Osteoblast (primary cell): ENCODE results near the gene HIGD1A. TPM values are rescaled to one million over a fixed set of nuclear protein-coding genes. Genes with fewer than 3 reads are reported as not detected.

ENCODE experiments used
- DNase-seq: peaks from one replicate; pipeline ENCODE4 v3.0.0; 2011; ENCODE audit warnings: low spot score, mixed read lengths; ENCODE audit not compliant: insufficient read length; ENCODE audit errors: missing footprints
- H2AFZ ChIP-seq: 2 replicates; pipeline ENCODE4 v1.6.0; 2011; ENCODE audit warnings: mild to moderate bottlenecking, low read length
- H3K27ac ChIP-seq: 2 replicates; pipeline ENCODE4 v1.5.1; 2011; ENCODE audit warnings: mild to moderate bottlenecking, low read depth, low read length, moderate library complexity
- H3K27me3 ChIP-seq: 2 replicates; pipeline ENCODE4 v1.6.0; 2012; ENCODE audit warnings: mild to moderate bottlenecking, control low read depth, inconsistent platforms, low read length, moderate library complexity; ENCODE audit not compliant: insufficient read depth
- H3K36me3 ChIP-seq: 2 replicates; pipeline ENCODE4 v1.5.1; 2011; ENCODE audit warnings: mild to moderate bottlenecking, low read length, control low read depth, moderate library complexity; ENCODE audit not compliant: insufficient read depth
- H3K4me1 ChIP-seq: 2 replicates; pipeline ENCODE4 v1.5.1; 2011; ENCODE audit warnings: mild to moderate bottlenecking, low read length, control low read depth, moderate library complexity; ENCODE audit not compliant: insufficient read depth
- H3K4me2 ChIP-seq: 2 replicates; pipeline ENCODE4 v1.6.0; 2011; ENCODE audit warnings: mild to moderate bottlenecking, low read length; ENCODE audit not compliant: insufficient read depth
- H3K4me3 ChIP-seq: fragments of 200-600 bp; sonication (generic); 3 replicates; pipeline ENCODE4 v1.5.1; 2012; ENCODE audit warnings: mild to moderate bottlenecking, low read length, inconsistent platforms; ENCODE audit not compliant: insufficient read depth
- H3K79me2 ChIP-seq: 2 replicates; pipeline ENCODE4 v1.6.0; 2012; ENCODE audit warnings: mild to moderate bottlenecking, low read length, control low read depth, inconsistent platforms; ENCODE audit not compliant: insufficient read depth
- H3K9me3 ChIP-seq: 2 replicates; pipeline ENCODE4 v1.5.1; 2011; ENCODE audit warnings: low read depth, low read length, control low read depth
- H4K20me1 ChIP-seq: 2 replicates; pipeline ENCODE4 v1.6.0; 2012; ENCODE audit warnings: mild to moderate bottlenecking, low read length, control low read depth; ENCODE audit not compliant: insufficient read depth
- CTCF ChIP-seq: IDR thresholded peaks from 2 replicates; pipeline ENCODE4 v1.5.1; 2011; ENCODE audit warnings: mild to moderate bottlenecking, low read depth, low read length, moderate library complexity; ENCODE audit errors: extremely low read depth
- total RNA-seq: library from RNA; depleted of rRNA; stranded (reverse); fragments of >200 nt; gene quantifications from 2 replicates; pipeline ENCODE4 v1.2.3, GENCODE V29; 2012

HIGD1A gene
- total RNA-seq, 1 donor: 88.3 TPM

DNA sequence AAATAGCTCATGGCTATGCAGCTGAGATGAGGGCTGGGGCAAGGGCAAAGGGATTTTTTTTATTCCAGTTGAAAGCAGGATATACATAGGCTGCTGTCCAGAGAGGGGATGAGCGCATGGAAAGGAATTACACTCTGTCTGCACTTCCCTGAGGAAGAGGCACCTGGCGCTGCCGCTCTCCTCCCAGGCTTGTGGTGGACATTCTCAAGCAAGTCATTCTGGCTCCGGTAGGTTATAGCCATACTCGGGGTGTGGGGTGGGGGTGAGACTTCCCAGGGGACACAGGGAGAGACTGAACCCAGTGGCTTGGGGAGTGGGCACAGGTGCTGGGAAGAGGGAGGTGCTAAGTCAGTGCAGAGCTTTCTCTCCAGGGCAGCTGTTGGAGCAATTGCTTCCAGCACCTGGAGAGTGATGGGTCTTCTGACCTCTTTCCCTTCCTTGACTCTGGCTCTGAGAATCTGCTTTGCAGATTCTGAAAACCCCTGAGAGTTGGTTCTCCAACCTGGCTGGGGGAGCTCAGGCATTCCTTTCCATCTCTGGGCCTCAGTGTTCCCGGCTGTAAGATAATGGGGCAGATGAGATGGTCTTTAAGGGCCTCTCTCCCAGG lies 47.0 kb upstream of the HIGD1A start:
- Histone ChIP-seq H2AFZ (no peak overlapping the region), H3K27me3 (peaks cover 12% of the 10 kb centered on the region), H3K4me2 (no peak overlapping the region), H3K4me1 (no peaks in the 10 kb centered on the region), H3K9me3 (no peaks in the 10 kb centered on the region), H3K4me3 (no peak overlapping the region), H3K27ac (no peak overlapping the region), H4K20me1 (no peaks in the 10 kb centered on the region), H3K79me2 (no peaks in the 10 kb centered on the region), H3K36me3 (no peaks in the 10 kb centered on the region)
- no peak for DNase-seq
- no peak for TF ChIP-seq CTCF

GRCh38 chr3:42850263-42850662 lies 46.0 kb upstream of the HIGD1A start:
- Histone ChIP-seq H3K79me2 (no peaks in the 10 kb centered on the region), H3K4me1 (no peaks in the 10 kb centered on the region), H2AFZ (no peak overlapping the region), H3K27ac (no peak overlapping the region), H3K4me3 (no peak overlapping the region), H4K20me1 (no peaks in the 10 kb centered on the region), H3K9me3 (no peaks in the 10 kb centered on the region), H3K27me3 (peaks cover 17% of the 10 kb centered on the region), H3K36me3 (no peaks in the 10 kb centered on the region), H3K4me2 (no peak overlapping the region)
- TF ChIP-seq CTCF: no peak
- DNase-seq: no peak

DNA sequence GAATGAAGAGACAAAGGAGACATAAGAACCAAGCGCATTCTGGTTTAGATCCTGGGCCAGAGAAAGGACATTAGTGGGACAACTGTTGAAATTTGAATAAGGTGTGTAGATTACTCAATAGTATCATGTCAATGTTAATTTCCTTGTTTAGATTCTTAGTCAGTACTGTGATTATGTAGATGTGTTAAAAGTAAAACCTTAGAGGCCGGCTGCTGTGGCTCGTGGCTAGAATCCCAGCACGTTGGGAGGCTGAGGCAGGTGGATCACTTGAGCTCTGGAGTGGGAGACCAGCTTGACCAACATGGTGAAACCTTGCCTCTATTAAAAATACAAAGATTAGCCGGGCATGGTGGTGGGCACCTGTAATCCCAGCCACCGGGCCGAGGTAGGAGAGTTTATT lies 44.7 kb upstream of the HIGD1A start:
- Histone ChIP-seq H3K27me3 (peaks cover 22% of the 10 kb centered on the region), H3K4me1 (no peaks in the 10 kb centered on the region)

GRCh38 chr3:42847731-42848130 lies 43.4 kb upstream of the HIGD1A start:
- H3K4me1 ChIP-seq: no peaks in the 10 kb centered on the region
- H3K79me2 ChIP-seq: no peaks in the 10 kb centered on the region
- H4K20me1 ChIP-seq: no peaks in the 10 kb centered on the region
- no peak for DNase-seq
- no peak for TF ChIP-seq CTCF
- no peak overlapping the region for H3K4me2 ChIP-seq
- peaks cover 12% of the 10 kb centered on the region for H3K27me3 ChIP-seq
- H3K36me3 ChIP-seq: no peaks in the 10 kb centered on the region
- H2AFZ ChIP-seq: no peak overlapping the region
- H3K4me3 ChIP-seq: no peak overlapping the region
- no peak overlapping the region for H3K27ac ChIP-seq
- H3K9me3 ChIP-seq: no peaks in the 10 kb centered on the region

More for the DNA sequence above, 44.7 kb upstream of the HIGD1A start:
- no peaks in the 10 kb centered on the region for H3K9me3 ChIP-seq
- no peak overlapping the region for H2AFZ ChIP-seq
- no peak overlapping the region for H3K4me2 ChIP-seq
- H3K4me3 ChIP-seq: no peak overlapping the region
- no peak for TF ChIP-seq CTCF
- H3K27ac ChIP-seq: no peak overlapping the region
- no peaks in the 10 kb centered on the region for H3K36me3 ChIP-seq
- DNase-seq: no peak
- no peaks in the 10 kb centered on the region for H4K20me1 ChIP-seq
- no peaks in the 10 kb centered on the region for H3K79me2 ChIP-seq
